K562 (cell line): ENCODE measurements around the gene CLCF1. TPM values are rescaled to one million over a fixed set of nuclear protein-coding genes. Genes with fewer than 3 reads are reported as not detected.

Experiments used
- ATAC-seq: fragments of 200-7000 bp; cut with Tn5 transposase; 3 replicates; pipeline ENCODE4 v1.9.1; 2020; ENCODE audit warnings: moderate library complexity
- BruUV-seq: library from RNA; stranded (reverse); fragments of 400-500 nt; replicated peaks from 2 replicates; lab custom pipeline; 2021; lab: Mats Ljungman, UMichigan
- CTCF ChIA-PET: fragments of 300-600 bp; formaldehyde crosslinking; extraction: SDS; loops from one replicate; lab custom pipeline; 2021; ENCODE audit warnings: low intra/inter-chr PET ratio; lab: Yijun Ruan, JAX
- POLR2A ChIA-PET: fragments of 300-600, 350-650 bp; sonication (Branson Sonifier 250); formaldehyde crosslinking; extraction: SDS; loops from one replicate; lab custom pipeline; 2021; ENCODE audit warnings: antibody characterized with exemption, inconsistent platforms; lab: Yijun Ruan, JAX
- DNase-seq, 4 experiments: peaks; one replicate each; pipeline versions ENCODE4 v3.0.0 to v3.0.0-alpha.2; 2011 to 2018; ENCODE audit warnings: low spot score in 3 of 4, mixed read lengths in 3 of 4; ENCODE audit errors: extremely low read depth in 1 of 4
- FAIRE-seq: peaks from 2 replicates; lab custom pipeline; 2011; peaks lifted over from hg19 to GRCh38; lab: Jason Lieb, UNC
- H2AFZ ChIP-seq: 2 replicates; pipeline ENCODE4 v1.6.0; 2011; ENCODE audit warnings: low read depth, low read length, control low read depth, inconsistent platforms
- H3K27ac ChIP-seq: fragments of 200-600 bp; 3 replicates; pipeline ENCODE4 v1.8.0; 2011; ENCODE audit warnings: low read depth, mild to moderate bottlenecking, control low read depth, inconsistent platforms, low read length, moderate library complexity, mixed read lengths; ENCODE audit errors: extremely low read depth
- H3K27me3 ChIP-seq, 2 experiments: fragments of 300-600 bp in 1 of 2; 2 replicates in 1 of 2; 3 replicates in 1 of 2; pipeline versions ENCODE4 v1.6.0 to v1.8.0; 2011; ENCODE audit warnings: inconsistent platforms in 2 of 2, low read length in 2 of 2, mild to moderate bottlenecking in 1 of 2, mixed read lengths in 1 of 2, moderate library complexity in 1 of 2; ENCODE audit not compliant: control insufficient read depth in 2 of 2, insufficient read depth in 2 of 2
- H3K36me3 ChIP-seq: fragments of 300-600 bp; 3 replicates; pipeline ENCODE4 v1.8.0; 2011; ENCODE audit warnings: mild to moderate bottlenecking, low read length, inconsistent platforms; ENCODE audit not compliant: control insufficient read depth, insufficient read depth
- H3K4me1 ChIP-seq, 2 experiments: fragments of 200-600 bp in 1 of 2; replicated peaks in 1 of 2; 2 replicates in 1 of 2; 3 replicates in 1 of 2; pipeline versions ENCODE4 v1.5.1 to v1.8.0; 2011; ENCODE audit warnings: inconsistent platforms in 2 of 2, low read length in 2 of 2, mild to moderate bottlenecking in 1 of 2, mixed read lengths in 1 of 2, moderate library complexity in 1 of 2; ENCODE audit not compliant: control insufficient read depth in 2 of 2, insufficient read depth in 2 of 2
- H3K4me2 ChIP-seq: 2 replicates; pipeline ENCODE4 v1.6.1; 2011; ENCODE audit warnings: low read length, control low read depth, inconsistent platforms, mixed read lengths; ENCODE audit not compliant: insufficient read depth
- H3K4me3 ChIP-seq: fragments of 200-600 bp; sonication (generic), shearing (Covaris generic); 2 replicates; pipeline ENCODE4 v1.5.1; 2016; ENCODE audit warnings: control low read depth, inconsistent platforms
- H3K79me2 ChIP-seq: fragments of 200-600 bp; 3 replicates; pipeline ENCODE4 v1.8.0; 2011; ENCODE audit warnings: low read length, inconsistent platforms; ENCODE audit not compliant: control insufficient read depth, insufficient read depth
- H3K9ac ChIP-seq, 2 experiments: 2 replicates each; pipeline versions ENCODE4 v1.6.0 to v1.6.1; 2011; ENCODE audit warnings: low read depth in 2 of 2, low read length in 2 of 2, control low read depth in 1 of 2, inconsistent platforms in 1 of 2, mild to moderate bottlenecking in 1 of 2, mixed read lengths in 1 of 2; ENCODE audit not compliant: insufficient read depth in 1 of 2
- H3K9me1 ChIP-seq: one replicate; pipeline ENCODE4 v1.6.0; 2011; ENCODE audit warnings: inconsistent platforms, mild to moderate bottlenecking, low read length, moderate library complexity; ENCODE audit not compliant: control insufficient read depth, insufficient read depth
- H3K9me3 ChIP-seq: replicated peaks from 2 replicates; pipeline ENCODE4 v1.5.1; 2011; ENCODE audit warnings: low read depth, low read length, inconsistent platforms; ENCODE audit not compliant: control insufficient read depth, insufficient read depth
- H4K20me1 ChIP-seq: replicated peaks from 2 replicates; pipeline ENCODE4 v1.6.1; 2011; ENCODE audit warnings: low read length, inconsistent platforms, mixed read lengths; ENCODE audit not compliant: control insufficient read depth, insufficient read depth
- C11orf30 ChIP-seq: fragments of 450-650 bp; IDR thresholded peaks from 2 replicates; pipeline ENCODE4 v1.6.1; 2016; ENCODE audit warnings: low read depth, mild to moderate bottlenecking
- FOXP1 ChIP-seq: sonication (generic); formaldehyde crosslinking; IDR thresholded peaks from 2 replicates; pipeline ENCODE4 v1.8.0; 2022; ENCODE audit warnings: mild to moderate bottlenecking, missing genetic modification reagents
- KDM5B ChIP-seq: fragments of 200-600 bp; sonication (generic); IDR thresholded peaks from 2 replicates; pipeline ENCODE4 v1.6.1; 2012; ENCODE audit warnings: low read depth, mild to moderate bottlenecking, moderate library complexity, low read length, control low read depth, inconsistent platforms; ENCODE audit not compliant: insufficient replicate concordance
- MAFF ChIP-seq: IDR thresholded peaks from 2 replicates; pipeline ENCODE4 v1.6.1; 2012; ENCODE audit warnings: low read length, improper control_type of control experiment
- POLR2G ChIP-seq: fragments of 200-400 bp; formaldehyde crosslinking; IDR thresholded peaks from 2 replicates; pipeline ENCODE4 v1.6.1; 2017; ENCODE audit warnings: low read depth, mild to moderate bottlenecking, antibody characterized with exemption, low read length, moderate library complexity
- ZNF3 ChIP-seq: fragments of 250-450 bp; sonication (Bioruptor Pico); IDR thresholded peaks from 2 replicates; pipeline ENCODE4 v1.5.0; 2021; ENCODE audit warnings: mild to moderate bottlenecking, moderate library complexity
- ZNF316 ChIP-seq: fragments of 450-650 bp; IDR thresholded peaks from 2 replicates; pipeline ENCODE4 v1.6.1; 2016
- WGBS: fragments of 100-300 bp; shearing (Covaris generic); methylation state at CpG from one replicate; pipeline ENCODE4 v1.1.6; 2016; ENCODE audit warnings: low coverage, mixed read lengths; ENCODE audit not compliant: insufficient coverage; ENCODE audit errors: missing lambda C conversion rate; 5-methylcytosine and 5-hydroxymethylcytosine counted together
- in situ Hi-C: fragments of 300-500 bp; cut with MboI; formaldehyde crosslinking; loops from 4 replicates; pipeline ENCODE4 v1.15.0; 2018; ENCODE audit warnings: inconsistent platforms, mixed read lengths
- intact Hi-C: fragments of 100-400 bp; cut with micrococcal nuclease; formaldehyde crosslinking; loops from 2 replicates; pipeline ENCODE4 v1.14.2; 2022
- polyA plus RNA-seq, 8 experiments: library from polyadenylated mRNA; depleted of rRNA in 4 of 8; stranded (reverse) in 5 of 8; unstranded in 3 of 8; fragments of >200 nt; fragmentation: Nextera tagmentation in 2 of 8; fragmentation: Illumina TruSeq in 1 of 8; extraction: Ambion mirVana in 2 of 8; extraction: Trizol in 1 of 8; gene quantifications; 2 replicates each; pipeline versions ENCODE4 v1.2.1 to v1.2.3, GENCODE V29; 2011 to 2014; ENCODE audit warnings: inconsistent platforms in 1 of 8, missing spikeins in 1 of 8
- total RNA-seq, 7 experiments: library from RNA; depleted of rRNA in 6 of 7; stranded (reverse); fragments of >200 nt in 6 of 7; fragmentation: Illumina TruSeq in 2 of 7; extraction: Trizol in 2 of 7; gene quantifications; 2 replicates each; pipeline versions ENCODE4 v1.2.1 to v1.2.3, GENCODE V29; 2011 to 2021; ENCODE audit warnings: low replicate concordance in 1 of 7
- TF ChIP-seq, protein P1 (sequence below): sonication (generic); formaldehyde crosslinking; IDR thresholded peaks from 2 replicates; pipeline ENCODE4 v1.9.0; 2022; ENCODE audit warnings: mild to moderate bottlenecking, missing genetic modification reagents
- TF ChIP-seq, protein P2 (sequence below), 2 experiments: IDR thresholded peaks; 2 replicates each; pipeline ENCODE4 v1.6.1; 2011; ENCODE audit warnings: borderline replicate concordance in 1 of 2, control low read depth in 1 of 2, low read depth in 1 of 2, low read length in 1 of 2, mild to moderate bottlenecking in 1 of 2, mixed read lengths in 1 of 2, moderate library complexity in 1 of 2; ENCODE audit not compliant: insufficient read depth in 1 of 2, insufficient read length in 1 of 2, poor library complexity in 1 of 2, severe bottlenecking in 1 of 2; ENCODE audit errors: extremely low read depth in 1 of 2
- TF ChIP-seq, protein P3 (sequence below): sonication (generic); formaldehyde crosslinking; IDR thresholded peaks from 2 replicates; pipeline ENCODE4 v1.9.0; 2022; ENCODE audit warnings: mild to moderate bottlenecking, missing genetic modification reagents
- TF ChIP-seq, protein P4 (sequence below), 3 experiments: IDR thresholded peaks in 2 of 3; conservative IDR thresholded peaks in 1 of 3; 2 replicates each; pipeline ENCODE4 v1.5.1; 2011 to 2012; ENCODE audit warnings: low read length in 3 of 3, mild to moderate bottlenecking in 3 of 3, control low read depth in 2 of 3, improper control_type of control experiment in 1 of 3, inconsistent platforms in 1 of 3, low read depth in 1 of 3, mixed read lengths in 1 of 3, moderate library complexity in 1 of 3; ENCODE audit not compliant: insufficient read depth in 2 of 3

CLCF1 gene
- total and polyA plus RNA-seq, 9 of the 15 experiments (the other 6 are each of a cell fraction or from before 2014, with no cell fraction given): 0.49 to 5.8 (median 3.0) TPM

DNA sequence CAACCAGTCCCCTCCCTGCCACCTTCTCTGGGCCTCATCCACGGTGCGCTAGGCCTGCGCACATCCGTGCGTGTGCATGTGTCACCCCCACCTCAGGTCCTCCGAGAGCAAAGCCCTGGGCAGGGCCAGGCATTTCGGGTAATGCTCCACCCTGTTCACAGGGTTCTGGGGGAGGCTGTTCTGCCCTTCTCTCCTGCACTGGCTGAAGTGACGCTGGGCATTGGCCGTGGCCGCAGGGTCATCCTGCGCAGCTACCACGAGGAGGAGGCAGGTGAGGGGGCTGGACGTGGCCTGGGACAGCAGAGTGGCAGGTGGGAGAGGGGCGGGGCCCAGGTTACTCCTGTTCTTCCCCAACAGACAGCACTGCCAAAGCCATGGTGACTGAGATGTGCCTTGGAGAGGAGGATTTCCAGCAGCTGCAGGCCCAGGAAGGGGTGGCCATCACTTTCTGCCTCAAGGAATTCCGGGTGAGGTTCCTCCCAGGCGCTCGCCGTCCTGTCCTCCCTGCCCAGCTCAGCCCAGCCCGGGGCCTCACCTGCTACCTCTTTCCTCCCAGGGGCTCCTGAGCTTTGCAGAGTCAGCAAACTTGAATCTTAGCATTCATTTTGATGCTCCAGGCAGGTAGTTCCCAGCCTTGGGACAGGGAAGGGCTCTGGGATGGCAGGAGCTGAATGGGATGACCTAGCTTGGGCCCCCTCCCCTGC is 22.3 kb upstream of the CLCF1 start:
- POLR2A ChIA-PET: interaction anchor here (0.6 to 1.4 kb wide), 4 partner anchors 13 to 358 kb away, joined by 3 to 5 read pairs (median 4); partner anchors contain the start of gene POLD4
- no peaks in the 10 kb centered on the region for H3K9me3 ChIP-seq
- H3K27ac ChIP-seq: no peak overlapping the region
- DNase-seq (peak in 1 of 4 experiments; percentile 10), ATAC-seq (no peak), FAIRE-seq (no peak)
- CTCF ChIA-PET: no interaction called here
- H3K9ac ChIP-seq: peak overlapping the region in 1 of 2 experiments; percentile 65; a peak in 1 of 4 replicates
- no peak overlapping the region for H3K4me3 ChIP-seq
- H2AFZ ChIP-seq: no peak overlapping the region
- WGBS: 85% methylated on average over 12 of the region's 19 CpGs
- in situ Hi-C loops (no loop called here), intact Hi-C loops (no loop called here)
- H4K20me1 ChIP-seq: peaks cover 4% of the 10 kb centered on the region; the same call in 1 of the 2 replicates
- peaks cover 34% of the 10 kb centered on the region for H3K79me2 ChIP-seq
- no peak overlapping the region for H3K4me2 ChIP-seq
- H3K4me1 ChIP-seq: peaks cover 14 to 79% of the 10 kb centered on the region in 2 experiments; a peak in 4 of 5 replicates
- H3K27me3 ChIP-seq: no peaks in the 10 kb centered on the region
- peaks cover 3% of the 10 kb centered on the region for H3K9me1 ChIP-seq
- no TSS peak for BruUV-seq
- peaks cover 68% of the 10 kb centered on the region for H3K36me3 ChIP-seq
- TF ChIP-seq MAFF (peak; percentile 14; the same call in 1 of the 2 replicates), ZNF3 (CRISPR knock-in tag) (no peak), POLR2G (peak; percentile 65), KDM5B (peak; percentile 12), C11orf30 (peak; percentile 66; the same call in 1 of the 2 replicates), ZNF316 (peak; percentile 72), FOXP1 (CRISPR knock-in tag) (no peak)
- TF ChIP-seq, protein P1, sequence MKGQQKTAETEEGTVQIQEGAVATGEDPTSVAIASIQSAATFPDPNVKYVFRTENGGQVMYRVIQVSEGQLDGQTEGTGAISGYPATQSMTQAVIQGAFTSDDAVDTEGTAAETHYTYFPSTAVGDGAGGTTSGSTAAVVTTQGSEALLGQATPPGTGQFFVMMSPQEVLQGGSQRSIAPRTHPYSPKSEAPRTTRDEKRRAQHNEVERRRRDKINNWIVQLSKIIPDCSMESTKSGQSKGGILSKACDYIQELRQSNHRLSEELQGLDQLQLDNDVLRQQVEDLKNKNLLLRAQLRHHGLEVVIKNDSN: 0 out of 2 replicates have a peak, but pooled peaks have one; percentile 18
- TF ChIP-seq, protein P2, sequence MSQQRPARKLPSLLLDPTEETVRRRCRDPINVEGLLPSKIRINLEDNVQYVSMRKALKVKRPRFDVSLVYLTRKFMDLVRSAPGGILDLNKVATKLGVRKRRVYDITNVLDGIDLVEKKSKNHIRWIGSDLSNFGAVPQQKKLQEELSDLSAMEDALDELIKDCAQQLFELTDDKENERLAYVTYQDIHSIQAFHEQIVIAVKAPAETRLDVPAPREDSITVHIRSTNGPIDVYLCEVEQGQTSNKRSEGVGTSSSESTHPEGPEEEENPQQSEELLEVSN (IDR thresholded peaks at IDR 0.05; ENCODE audit: borderline replicate concordance in 1 of 2, extremely low read depth in 1 of 2, insufficient read depth in 1 of 2, insufficient read length in 1 of 2, low read depth in 1 of 2, low read length in 1 of 2, poor library complexity in 1 of 2, severe bottlenecking in 1 of 2): no peak
- TF ChIP-seq, protein P3, sequence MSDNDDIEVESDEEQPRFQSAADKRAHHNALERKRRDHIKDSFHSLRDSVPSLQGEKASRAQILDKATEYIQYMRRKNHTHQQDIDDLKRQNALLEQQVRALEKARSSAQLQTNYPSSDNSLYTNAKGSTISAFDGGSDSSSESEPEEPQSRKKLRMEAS: 0 out of 2 replicates have a peak, but pooled peaks have one; percentile 14
- TF ChIP-seq, protein P4, sequence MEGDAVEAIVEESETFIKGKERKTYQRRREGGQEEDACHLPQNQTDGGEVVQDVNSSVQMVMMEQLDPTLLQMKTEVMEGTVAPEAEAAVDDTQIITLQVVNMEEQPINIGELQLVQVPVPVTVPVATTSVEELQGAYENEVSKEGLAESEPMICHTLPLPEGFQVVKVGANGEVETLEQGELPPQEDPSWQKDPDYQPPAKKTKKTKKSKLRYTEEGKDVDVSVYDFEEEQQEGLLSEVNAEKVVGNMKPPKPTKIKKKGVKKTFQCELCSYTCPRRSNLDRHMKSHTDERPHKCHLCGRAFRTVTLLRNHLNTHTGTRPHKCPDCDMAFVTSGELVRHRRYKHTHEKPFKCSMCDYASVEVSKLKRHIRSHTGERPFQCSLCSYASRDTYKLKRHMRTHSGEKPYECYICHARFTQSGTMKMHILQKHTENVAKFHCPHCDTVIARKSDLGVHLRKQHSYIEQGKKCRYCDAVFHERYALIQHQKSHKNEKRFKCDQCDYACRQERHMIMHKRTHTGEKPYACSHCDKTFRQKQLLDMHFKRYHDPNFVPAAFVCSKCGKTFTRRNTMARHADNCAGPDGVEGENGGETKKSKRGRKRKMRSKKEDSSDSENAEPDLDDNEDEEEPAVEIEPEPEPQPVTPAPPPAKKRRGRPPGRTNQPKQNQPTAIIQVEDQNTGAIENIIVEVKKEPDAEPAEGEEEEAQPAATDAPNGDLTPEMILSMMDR (IDR thresholded peaks at IDR 0.05 in 2 of 3, conservative IDR thresholded peaks at IDR 0.05 in 1 of 3; ENCODE audit: insufficient read depth in 2 of 3, low read depth in 1 of 3, low read length in 3 of 3): no peak
